ENCODE data around the gene PDXP.

DNA sequence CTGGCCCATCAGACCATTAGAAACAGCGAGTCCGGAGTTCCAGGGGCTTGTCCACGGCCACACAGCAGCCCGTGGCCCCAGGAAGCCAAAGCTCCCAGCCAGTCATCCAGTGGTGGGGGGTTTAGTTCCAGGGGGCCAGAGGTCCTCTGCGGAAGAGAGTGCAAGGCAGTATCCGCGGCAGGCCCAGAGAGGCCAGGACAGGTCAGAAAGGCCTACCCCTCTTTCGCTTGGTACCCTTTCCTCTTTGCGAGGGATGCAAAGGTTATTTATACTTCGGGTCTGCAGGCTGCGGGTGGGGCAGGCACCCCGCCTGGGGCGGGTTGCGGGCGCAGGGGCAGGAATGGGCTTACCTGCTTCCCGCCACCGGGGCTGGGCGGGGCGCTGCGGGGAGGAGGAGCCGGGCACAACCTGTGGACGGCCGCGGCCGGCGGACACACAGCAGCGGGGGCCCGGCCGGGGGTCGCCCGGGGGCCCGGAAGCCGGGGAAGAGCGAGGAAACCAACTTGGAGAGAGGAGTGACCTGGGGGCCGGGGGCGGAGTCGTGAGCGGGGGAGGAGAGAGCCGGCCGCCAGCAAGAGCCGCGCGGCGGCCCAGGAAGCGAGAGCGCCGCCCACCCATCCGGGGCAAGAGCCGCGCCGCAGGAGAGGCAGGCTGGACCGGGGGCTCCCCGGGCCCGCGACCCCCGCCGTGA is 19.3 kb upstream of the PDXP start, which contains the start of gene SH3BP1:
- TF ChIP-seq, protein P1, sequence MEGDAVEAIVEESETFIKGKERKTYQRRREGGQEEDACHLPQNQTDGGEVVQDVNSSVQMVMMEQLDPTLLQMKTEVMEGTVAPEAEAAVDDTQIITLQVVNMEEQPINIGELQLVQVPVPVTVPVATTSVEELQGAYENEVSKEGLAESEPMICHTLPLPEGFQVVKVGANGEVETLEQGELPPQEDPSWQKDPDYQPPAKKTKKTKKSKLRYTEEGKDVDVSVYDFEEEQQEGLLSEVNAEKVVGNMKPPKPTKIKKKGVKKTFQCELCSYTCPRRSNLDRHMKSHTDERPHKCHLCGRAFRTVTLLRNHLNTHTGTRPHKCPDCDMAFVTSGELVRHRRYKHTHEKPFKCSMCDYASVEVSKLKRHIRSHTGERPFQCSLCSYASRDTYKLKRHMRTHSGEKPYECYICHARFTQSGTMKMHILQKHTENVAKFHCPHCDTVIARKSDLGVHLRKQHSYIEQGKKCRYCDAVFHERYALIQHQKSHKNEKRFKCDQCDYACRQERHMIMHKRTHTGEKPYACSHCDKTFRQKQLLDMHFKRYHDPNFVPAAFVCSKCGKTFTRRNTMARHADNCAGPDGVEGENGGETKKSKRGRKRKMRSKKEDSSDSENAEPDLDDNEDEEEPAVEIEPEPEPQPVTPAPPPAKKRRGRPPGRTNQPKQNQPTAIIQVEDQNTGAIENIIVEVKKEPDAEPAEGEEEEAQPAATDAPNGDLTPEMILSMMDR (IDR thresholded peaks at IDR 0.05; ENCODE audit: low read length), result no peak
- TF ChIP-seq EZH2phosphoT487 (IDR thresholded peaks at IDR 0.05; ENCODE audit: low read length) (no peak), EZH2 (optimal IDR thresholded peaks at IDR 0.05; ENCODE audit: low read depth, low read length) (no peak)
